GM21529 (cell line): ENCODE data around the gene ARFGAP1.

Experiments
- ATAC-seq: cut with Tn5 transposase; IDR thresholded peaks from one replicate; pipeline ENCODE4 v1.9.1; 2021; ENCODE audit not compliant: unreplicated experiment

The ARFGAP1 gene

GRCh38 chr20:63272105-63273058, at the start of gene ARFGAP1:
ARFGAP1 (plus strand) TSS chr20:63272813; CDS start chr20:63275581, 2,768 bp downstream.
- ATAC-seq = peak; percentile 92

DNA sequence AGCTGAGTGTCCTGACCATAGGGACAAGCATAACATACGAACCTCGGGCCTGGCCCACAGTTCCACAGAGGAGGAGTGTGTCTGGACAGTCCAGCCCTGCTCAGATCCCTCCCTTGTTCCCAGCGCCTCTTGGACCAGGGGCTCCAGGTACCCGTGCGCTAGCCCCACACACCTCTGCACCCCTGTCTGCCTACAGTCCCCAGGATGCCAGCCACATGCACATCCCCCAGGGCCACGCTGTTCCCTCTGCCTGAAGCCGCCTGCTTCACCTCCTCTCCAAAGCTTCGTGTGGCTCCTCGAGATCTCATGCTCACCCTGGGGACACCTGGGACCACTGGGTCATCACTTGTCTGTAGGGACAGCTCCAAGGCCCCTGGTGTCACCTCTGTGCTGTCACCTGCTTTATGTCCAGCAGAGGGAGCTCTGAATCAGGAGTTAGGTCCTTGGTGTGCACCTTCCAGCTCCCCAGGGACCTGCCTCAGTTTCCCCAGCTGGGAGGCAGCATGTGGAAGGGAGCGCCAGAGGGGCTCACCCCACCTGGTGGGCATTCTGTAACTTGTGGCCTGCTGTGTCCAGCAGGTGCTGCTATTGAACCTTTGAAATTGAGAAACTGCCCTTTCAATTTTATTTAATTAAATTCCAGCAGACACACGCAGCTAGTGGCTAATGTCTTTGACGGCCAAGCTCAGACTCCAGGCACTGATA, 49.3 kb upstream of the ARFGAP1 start:
- ATAC-seq = no peak

- no peak for ATAC-seq
Observed at GRCh38 chr20:63223826-63224207, 48.8 kb upstream of the ARFGAP1 start.

DNA sequence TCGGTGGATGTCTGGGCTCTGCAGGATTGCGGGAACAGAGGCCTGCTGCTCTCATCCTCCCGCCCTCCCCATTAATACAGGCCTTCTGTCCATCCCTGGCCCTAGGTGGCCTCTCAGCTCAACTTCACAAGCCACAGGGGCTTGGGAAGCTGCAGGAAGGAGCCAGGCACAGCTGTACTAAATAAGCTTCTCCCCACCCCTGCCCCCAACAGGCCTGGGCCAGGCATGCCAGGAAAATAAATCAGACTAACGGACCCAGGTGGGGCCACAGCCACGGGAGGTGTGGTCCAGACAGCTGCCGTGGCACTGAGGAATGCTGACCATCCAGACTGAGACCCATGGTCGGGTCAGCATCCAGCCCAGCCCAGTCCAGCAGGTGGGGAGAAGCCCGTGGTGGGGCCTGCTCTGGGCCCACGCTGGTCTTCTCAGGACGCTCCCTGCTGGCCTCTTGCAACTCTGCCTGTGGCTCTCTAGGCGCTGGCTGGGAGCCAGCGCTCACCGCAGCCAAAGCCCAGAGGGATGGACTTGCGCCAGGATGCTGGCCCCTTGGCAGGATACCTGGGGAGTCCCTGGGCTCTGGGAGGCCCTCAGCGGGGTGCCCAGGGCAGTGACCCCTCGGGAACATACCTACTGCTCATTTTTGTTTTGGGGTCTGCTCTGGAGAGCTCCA, 48.1 kb upstream of the ARFGAP1 start:
- ATAC-seq = no peak

- no peak for ATAC-seq
Observed at GRCh38 chr20:63225082-63225454, 47.5 kb upstream of the ARFGAP1 start.

DNA sequence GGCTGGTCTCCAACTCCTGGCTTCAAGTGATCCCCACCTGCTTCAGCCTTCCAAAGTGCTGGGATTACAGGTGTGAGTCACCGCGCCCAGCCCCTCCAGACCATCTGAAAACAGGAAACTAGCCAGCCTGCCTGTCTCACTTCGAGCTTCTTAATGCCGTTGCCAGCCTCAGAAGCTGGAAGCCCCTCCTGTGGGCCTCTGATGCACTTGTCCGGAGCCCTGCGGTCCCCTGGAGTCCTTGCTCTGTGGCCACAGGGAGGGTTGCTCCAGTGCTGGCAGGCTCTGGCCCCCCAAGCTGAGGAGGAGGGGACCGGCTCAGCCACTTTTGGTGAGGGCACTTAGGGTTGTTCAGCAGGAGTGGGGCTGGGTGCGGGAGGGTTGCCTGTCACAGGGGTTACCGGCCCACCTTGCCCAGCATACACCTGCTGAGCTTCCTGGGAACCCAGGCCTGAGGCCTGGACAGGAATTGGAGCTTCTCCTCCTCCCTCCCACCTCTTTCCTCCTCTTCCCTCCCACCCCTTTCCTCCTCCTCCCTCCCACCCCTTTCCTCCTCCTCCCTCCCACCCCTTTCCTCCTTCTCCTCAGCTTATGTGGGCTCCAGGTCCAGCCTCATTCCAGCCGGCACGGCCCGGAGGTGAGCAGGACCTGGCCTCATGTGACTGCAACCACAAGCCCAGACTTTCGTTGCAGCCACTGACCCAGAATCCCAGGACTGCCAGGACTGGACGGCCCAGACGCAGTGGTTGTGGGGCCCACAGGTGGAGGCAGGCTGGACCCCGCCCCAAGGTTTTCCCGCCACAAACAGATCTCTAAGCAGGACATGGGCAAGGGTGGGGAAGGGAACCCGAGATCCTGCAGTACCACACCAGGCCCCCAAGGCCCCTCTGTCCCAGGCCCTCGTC, 46.3 kb upstream of the ARFGAP1 start:
- no peak for ATAC-seq

- no peak for ATAC-seq
Observed at GRCh38 chr20:63227260-63227659, 45.4 kb upstream of the ARFGAP1 start.

DNA sequence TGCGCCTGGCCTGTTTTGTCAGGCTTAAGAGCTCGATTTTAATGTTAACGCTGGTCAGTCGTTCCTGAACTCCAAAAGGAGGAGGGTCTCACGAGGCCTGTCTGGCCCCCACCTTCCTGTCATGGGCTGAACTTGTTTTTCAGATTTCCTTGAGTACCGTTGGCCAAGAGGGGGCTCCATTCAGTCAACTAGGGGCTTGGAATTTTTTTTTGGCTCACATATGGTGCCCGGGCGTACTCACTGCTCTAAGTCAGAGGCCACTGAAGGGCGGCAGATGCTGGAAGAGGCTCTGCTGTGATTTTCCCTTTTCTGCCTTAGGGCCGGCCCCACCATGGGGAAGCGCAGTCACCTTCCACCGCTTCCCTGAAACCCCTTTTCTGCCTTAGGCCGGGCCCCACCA, 43.8 kb upstream of the ARFGAP1 start:
- ATAC-seq = no peak

DNA sequence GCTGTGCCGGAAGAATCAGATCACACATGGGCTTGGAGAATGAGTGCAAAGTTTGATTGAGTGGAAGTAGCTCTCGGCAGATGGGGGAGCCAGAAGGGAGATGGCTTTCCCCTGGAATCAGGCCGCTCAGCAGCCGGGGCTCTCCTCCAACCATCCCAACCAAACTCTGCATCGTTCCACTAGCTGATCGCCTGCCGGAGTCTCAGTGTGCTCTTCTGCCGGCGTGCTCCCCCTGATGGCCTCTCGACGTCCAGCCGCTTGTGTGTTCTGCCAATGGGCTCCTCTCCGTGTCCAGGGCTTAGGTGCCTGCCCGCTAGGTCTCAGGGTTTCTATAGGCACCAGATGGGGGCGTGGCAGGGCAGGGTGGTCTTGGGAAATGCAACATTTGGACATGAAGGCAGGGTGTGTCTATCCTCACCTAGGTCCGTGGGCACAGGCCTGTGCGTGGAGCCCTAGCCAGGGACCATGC, 41.8 kb upstream of the ARFGAP1 start:
- ATAC-seq = no peak

- no peak for ATAC-seq
Observed at GRCh38 chr20:63232235-63233060, 40.2 kb upstream of the ARFGAP1 start.

DNA sequence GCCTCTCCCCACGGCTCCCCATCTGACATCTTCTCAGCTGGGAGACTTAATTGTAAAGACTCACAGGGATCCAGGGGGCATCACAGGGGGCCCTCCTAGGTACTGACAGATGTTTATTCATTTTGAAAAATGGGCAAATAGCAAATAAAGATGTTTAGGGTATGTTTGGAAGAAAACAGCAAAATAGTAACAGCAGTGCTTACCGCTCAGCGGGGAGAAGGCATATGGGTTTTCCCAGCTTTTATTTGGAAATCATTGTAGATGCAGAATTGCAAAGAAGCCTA, 39.6 kb upstream of the ARFGAP1 start:
- no peak for ATAC-seq

- ATAC-seq = no peak
Observed at GRCh38 chr20:63233924-63234323, 38.7 kb upstream of the ARFGAP1 start.

- no peak for ATAC-seq
Observed at GRCh38 chr20:63234693-63235398, 37.8 kb upstream of the ARFGAP1 start.

DNA sequence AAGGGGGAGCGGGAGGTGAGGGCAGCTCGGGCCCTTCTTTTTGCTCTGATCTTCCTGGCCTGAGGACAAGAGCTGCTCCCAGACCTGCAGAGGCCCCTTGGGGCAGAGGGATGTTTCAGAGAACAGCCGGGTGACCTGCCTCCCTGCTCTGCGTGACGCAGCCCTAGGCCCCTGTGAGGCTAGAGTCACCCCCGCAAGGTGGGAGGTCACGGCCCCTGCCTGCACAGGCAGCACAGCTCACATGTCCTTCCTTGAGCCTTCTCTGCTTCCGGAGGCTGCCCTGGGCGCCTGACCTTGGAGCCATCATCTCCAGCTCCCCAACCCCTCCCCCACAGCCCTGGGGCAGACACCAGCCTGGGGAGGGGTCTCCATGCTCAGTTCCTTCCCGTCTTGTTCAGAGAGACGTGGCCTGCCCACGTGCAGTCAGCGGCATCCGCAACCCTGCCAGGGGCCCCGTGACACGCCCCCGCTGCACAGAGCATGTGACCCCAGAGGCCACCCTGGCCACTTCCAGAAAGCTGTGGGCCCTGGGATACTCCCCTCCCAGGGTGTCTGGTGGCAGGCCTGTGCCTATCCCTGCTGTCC, 37.1 kb upstream of the ARFGAP1 start, which contains the start of gene BIRC7:
BIRC7 (plus strand) TSS at position 507 of the 585 bp plus-strand sequence. CDS start 192 bp downstream, outside the sequence.
- no peak for ATAC-seq

DNA sequence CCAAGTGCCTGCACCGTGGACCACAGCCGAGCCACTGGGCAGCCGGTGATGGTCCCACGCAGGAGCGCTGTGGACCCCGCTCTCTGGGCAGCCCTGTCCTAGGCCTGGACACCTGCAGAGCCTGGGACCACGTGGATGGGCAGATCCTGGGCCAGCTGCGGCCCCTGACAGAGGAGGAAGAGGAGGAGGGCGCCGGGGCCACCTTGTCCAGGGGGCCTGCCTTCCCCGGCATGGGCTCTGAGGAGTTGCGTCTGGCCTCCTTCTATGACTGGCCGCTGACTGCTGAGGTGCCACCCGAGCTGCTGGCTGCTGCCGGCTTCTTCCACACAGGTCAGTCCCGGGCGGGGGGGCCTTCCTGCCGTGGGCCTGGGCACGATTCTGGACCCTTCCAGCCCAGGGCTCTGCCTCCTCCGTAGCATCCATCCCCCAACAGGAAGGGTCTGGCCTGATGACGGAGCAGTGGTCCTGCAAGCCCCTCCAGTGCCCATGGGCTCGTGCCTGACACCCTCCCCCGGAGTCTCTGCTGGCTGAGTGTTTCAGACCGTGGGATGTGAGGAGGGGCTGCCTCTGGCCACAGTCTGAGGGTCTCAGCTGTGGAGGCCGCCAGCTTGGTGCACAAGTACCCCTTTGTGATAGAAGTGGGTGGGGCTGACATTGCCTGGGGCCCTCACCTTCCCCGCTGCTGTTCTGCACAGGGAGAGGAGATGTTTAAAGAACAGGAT, 36.3 kb upstream of the ARFGAP1 start:
- ATAC-seq = no peak

- ATAC-seq = no peak
Observed at GRCh38 chr20:63238031-63238430, 34.6 kb upstream of the ARFGAP1 start.

- no peak for ATAC-seq
Observed at GRCh38 chr20:63238514-63239125, 34.0 kb upstream of the ARFGAP1 start.

- no peak for ATAC-seq
Observed at GRCh38 chr20:63239431-63239830, 33.2 kb upstream of the ARFGAP1 start.
